ENCODE measurements around the gene MVB12B. TPM values are rescaled to one million over a fixed set of nuclear protein-coding genes. Genes with fewer than 3 reads are reported as not detected.

Gene MVB12B
- total RNA-seq, 4 donors from 2014 or later: 7.9 to 28.9 (median 14.4) TPM

DNA sequence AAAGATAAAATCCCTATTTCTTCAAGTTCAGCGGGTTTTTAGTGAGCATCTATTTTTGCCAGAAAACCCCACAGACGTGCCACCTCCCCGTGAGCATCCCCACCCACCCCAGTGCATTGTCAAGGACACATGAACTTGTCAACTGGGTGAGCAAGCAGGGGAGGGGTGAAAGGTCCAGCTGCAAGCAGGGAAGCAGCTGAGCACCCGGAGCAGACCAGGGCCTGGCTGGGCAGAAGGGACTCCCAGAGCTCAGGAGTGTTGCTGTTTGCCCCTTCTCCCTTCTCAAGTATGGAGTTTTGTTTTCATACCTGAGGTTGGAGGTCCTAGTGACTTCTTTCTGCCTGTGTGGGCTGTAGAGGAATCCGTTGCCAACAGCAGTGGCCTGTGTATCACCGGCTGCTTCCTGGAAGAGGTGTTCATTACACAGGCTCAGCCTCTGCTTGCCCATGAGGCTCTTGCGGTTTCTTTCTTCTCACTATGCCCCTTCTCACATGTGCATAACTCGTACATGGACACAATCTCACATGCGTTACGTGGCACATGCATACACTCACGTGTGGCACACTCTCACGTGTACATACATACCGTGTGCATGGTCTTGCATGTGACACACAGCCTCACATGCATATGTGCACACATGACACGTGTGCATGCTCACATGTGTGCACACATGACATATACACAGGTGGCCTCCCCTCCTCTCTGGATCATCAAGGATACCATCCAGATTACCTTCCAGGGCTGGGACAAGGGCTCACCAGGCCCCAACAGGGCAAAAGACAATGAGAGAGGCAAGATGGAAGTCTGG lies 126.7 kb downstream of the MVB12B start:
- Histone ChIP-seq H3K36me3 (no peaks in the 10 kb centered on the region), H3K4me1 (no peaks in the 10 kb centered on the region), H3K4me3 (no peak overlapping the region), H3K9me3 (no peaks in the 10 kb centered on the region), H3K27ac (no peak overlapping the region), H3K27me3 (no peaks in the 10 kb centered on the region)
- no peak for TF ChIP-seq CTCF (IDR thresholded peaks at IDR 0.05)
- TF ChIP-seq POLR2A (IDR thresholded peaks at IDR 0.05): no peak
- DNase-seq: peak in 1 of 3 donors; percentile 28

DNA sequence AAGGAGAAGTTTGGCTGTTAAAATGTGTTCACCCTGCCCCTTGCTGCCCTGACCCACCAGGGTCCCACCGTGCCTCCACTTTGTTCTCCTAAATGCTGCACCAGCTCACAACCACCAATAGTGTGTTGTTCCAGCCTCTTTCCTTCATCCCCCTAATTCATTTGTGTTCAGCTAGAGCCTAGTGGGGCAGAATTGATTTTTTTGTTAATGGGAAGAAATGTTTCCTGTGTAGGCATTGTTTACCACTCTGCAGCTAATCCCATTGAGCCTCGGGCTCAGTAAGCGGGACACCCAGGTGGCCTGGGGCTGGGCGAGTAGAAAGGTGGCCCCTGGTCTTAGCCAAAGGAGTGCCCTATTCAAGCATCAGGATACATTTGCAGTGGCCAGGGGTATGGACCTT lies 127.6 kb downstream of the MVB12B start:
- H3K9me3 ChIP-seq: no peaks in the 10 kb centered on the region
- H3K36me3 ChIP-seq: no peaks in the 10 kb centered on the region
- no peak overlapping the region for H3K27ac ChIP-seq
- no peaks in the 10 kb centered on the region for H3K4me1 ChIP-seq
- DNase-seq: peak in 1 of 3 donors; percentile 21
- no peaks in the 10 kb centered on the region for H3K27me3 ChIP-seq
- TF ChIP-seq CTCF (IDR thresholded peaks at IDR 0.05): no peak
- TF ChIP-seq POLR2A (IDR thresholded peaks at IDR 0.05): no peak
- H3K4me3 ChIP-seq: no peak overlapping the region

DNA sequence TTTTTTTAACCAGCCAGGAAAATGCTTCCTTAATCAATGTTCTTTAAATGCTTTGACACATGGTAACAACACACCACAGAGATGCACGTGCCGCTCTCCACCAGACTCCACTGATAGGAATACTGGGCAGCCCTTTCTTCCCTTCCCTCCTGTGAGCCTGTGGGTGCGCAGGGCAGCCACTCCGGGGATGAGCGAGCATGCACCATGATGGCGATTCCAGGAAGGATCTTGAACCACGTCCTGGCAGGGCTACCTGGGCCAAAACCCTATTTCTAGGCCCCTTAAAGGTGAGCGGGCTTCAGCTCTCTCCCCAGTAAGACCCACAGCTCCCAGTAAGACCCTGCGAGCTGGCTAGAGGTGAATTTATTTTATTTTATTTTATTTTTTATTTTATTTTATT lies 128.2 kb downstream of the MVB12B start:
- Histone ChIP-seq H3K36me3 (no peaks in the 10 kb centered on the region), H3K27ac (no peak overlapping the region), H3K27me3 (no peaks in the 10 kb centered on the region), H3K4me3 (no peak overlapping the region), H3K9me3 (no peaks in the 10 kb centered on the region), H3K4me1 (no peaks in the 10 kb centered on the region)
- peak in 1 of 3 donors; percentile 36 for DNase-seq
- TF ChIP-seq CTCF (IDR thresholded peaks at IDR 0.05) (no peak), POLR2A (IDR thresholded peaks at IDR 0.05) (no peak)

GRCh38 chr9:126456441-126457174 lies 130.0 kb downstream of the MVB12B start:
- Histone ChIP-seq H3K36me3 (no peaks in the 10 kb centered on the region), H3K27ac (no peak overlapping the region), H3K27me3 (no peaks in the 10 kb centered on the region), H3K4me1 (no peaks in the 10 kb centered on the region), H3K9me3 (no peaks in the 10 kb centered on the region), H3K4me3 (no peak overlapping the region)
- TF ChIP-seq CTCF (IDR thresholded peaks at IDR 0.05) (no peak), POLR2A (IDR thresholded peaks at IDR 0.05) (no peak)
- peak in 1 of 3 donors; percentile 24 for DNase-seq

GRCh38 chr9:126457175-126457547 lies 130.5 kb downstream of the MVB12B start:
- no peaks in the 10 kb centered on the region for H3K27me3 ChIP-seq
- no peaks in the 10 kb centered on the region for H3K36me3 ChIP-seq
- TF ChIP-seq CTCF (IDR thresholded peaks at IDR 0.05) (no peak), POLR2A (IDR thresholded peaks at IDR 0.05) (no peak)
- no peaks in the 10 kb centered on the region for H3K9me3 ChIP-seq
- H3K27ac ChIP-seq: no peak overlapping the region
- peak in 1 of 3 donors; percentile 34 for DNase-seq
- no peak overlapping the region for H3K4me3 ChIP-seq
- no peaks in the 10 kb centered on the region for H3K4me1 ChIP-seq

Measured in Peyer's patch (tissue), 4 donors.